MCF 10A (cell line): ENCODE results near the gene DGLUCY. TPM values are rescaled to one million over a fixed set of nuclear protein-coding genes. Genes with fewer than 3 reads are reported as not detected.
A peak's percentile ranks its signal among the peaks of the same experiment; 100 is the strongest.

Source experiments
- Bru-seq: library from RNA; stranded (reverse); fragments of 400-500 nt; gene quantifications from one replicate; lab custom pipeline; 2021; lab: Mats Ljungman, UMichigan
- BruChase-seq, 2 experiments: library from RNA; stranded (reverse); fragments of 400-500 nt; gene quantifications; one replicate each; lab custom pipeline; 2021; lab: Mats Ljungman, UMichigan
- BruUV-seq: library from RNA; stranded (reverse); fragments of 400-500 nt; replicated peaks from 2 replicates; lab custom pipeline; 2021; lab: Mats Ljungman, UMichigan
- CTCF ChIA-PET: fragments of 300-600 bp; sonication (Branson Sonifier 250); formaldehyde crosslinking; extraction: SDS; loops from one replicate; lab custom pipeline; 2021; ENCODE audit warnings: antibody characterized with exemption, inconsistent platforms; lab: Yijun Ruan, JAX
- POLR2A ChIA-PET: fragments of 300-600, 350-650 bp; sonication (Branson Sonifier 250); formaldehyde crosslinking; extraction: SDS; loops from one replicate; lab custom pipeline; 2020; ENCODE audit warnings: antibody characterized with exemption, inconsistent platforms; lab: Yijun Ruan, JAX
- DNase-seq: peaks from one replicate; pipeline ENCODE4 v3.0.0-alpha.2; 2018; ENCODE audit not compliant: unreplicated experiment
- H3K27ac Mint-ChIP-seq: one replicate; pipeline ENCODE4 v1.8.0; 2022; ENCODE audit warnings: mild to moderate bottlenecking, low read depth, mixed read lengths; ENCODE audit not compliant: unreplicated experiment
- H3K27me3 Mint-ChIP-seq: one replicate; pipeline ENCODE4 v1.8.0; 2022; ENCODE audit warnings: mixed read lengths; ENCODE audit not compliant: insufficient read depth, unreplicated experiment
- H3K36me3 Mint-ChIP-seq: one replicate; pipeline ENCODE4 v1.8.0; 2022; ENCODE audit warnings: mild to moderate bottlenecking, moderate library complexity, mixed read lengths; ENCODE audit not compliant: insufficient read depth, unreplicated experiment
- H3K4me1 Mint-ChIP-seq: one replicate; pipeline ENCODE4 v1.8.0; 2022; ENCODE audit warnings: mixed read lengths; ENCODE audit not compliant: insufficient read depth, unreplicated experiment
- H3K4me3 Mint-ChIP-seq: one replicate; pipeline ENCODE4 v1.8.0; 2022; ENCODE audit warnings: mild to moderate bottlenecking, moderate library complexity, mixed read lengths; ENCODE audit not compliant: unreplicated experiment
- H3K9me3 Mint-ChIP-seq: one replicate; pipeline ENCODE4 v1.8.0; 2022; ENCODE audit warnings: mixed read lengths; ENCODE audit not compliant: unreplicated experiment
- CTCF ChIP-seq: fragments of 200-600 bp; IDR thresholded peaks from one replicate; pipeline ENCODE4 v1.8.0; 2022; ENCODE audit warnings: antibody characterized with exemption, mild to moderate bottlenecking; ENCODE audit not compliant: unreplicated experiment
- intact Hi-C: fragments of 100-400 bp; cut with micrococcal nuclease; formaldehyde crosslinking; loops from 2 replicates; pipeline ENCODE4 v1.14.1; 2022
- long read RNA-seq: library from polyadenylated mRNA; stranded (forward); transcript quantifications from one replicate; pipeline ENCODE4 v2.0.0, GENCODE V29; 2022
- total RNA-seq: library from RNA; stranded (reverse); gene quantifications from 2 replicates; pipeline ENCODE4 v1.2.3, GENCODE V29; 2022

The DGLUCY gene
- total RNA-seq: 11.3 and 11.7 TPM in 2 replicates
- percentile 45 among the genes with signal in this experiment for Bru-seq, nascent RNA
- BruChase-seq, experiment 1, labeled RNA remaining after a 6-hour chase: percentile 44 among the genes with signal in this experiment
- percentile 44 among the genes with signal in this experiment for BruChase-seq, experiment 2, labeled RNA remaining after a 2-hour chase
- long read RNA-seq, transcript DGLUCY-201 (14 exons, 2,967 nt): major isoform, 9 of 17 reads
- long read RNA-seq, partial matches to known transcripts: 0 of 17 reads
- long read RNA-seq, other reads (novel, unspliced or antisense): 8 of 17 reads

DNA sequence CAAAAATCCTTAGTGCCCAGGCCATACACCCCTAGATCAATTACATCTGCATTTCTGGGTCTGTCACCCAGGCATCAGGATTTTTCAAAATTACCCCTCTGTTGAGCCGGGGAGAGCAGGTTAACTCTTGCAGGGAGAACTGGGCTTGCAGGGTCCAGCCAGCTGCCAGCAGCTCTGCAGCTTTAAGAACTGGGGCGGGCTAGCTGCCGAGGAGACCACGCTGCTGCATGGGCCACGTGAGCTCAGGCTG is at the start of gene DGLUCY:
Gene DGLUCY (plus strand): TSS at position 245 of the 250 bp plus-strand sequence. CDS start 46,222 bp downstream, outside the sequence.
- Mint-ChIP-seq H3K27ac (peak within 1 kb of the TSS; percentile 74), H3K27me3 (no peaks in the 10 kb centered on the region), H3K4me1 (peaks cover 27% of the 10 kb centered on the region), H3K36me3 (peaks cover 5% of the 10 kb centered on the region), H3K9me3 (no peaks in the 10 kb centered on the region), H3K4me3 (peak within 1 kb of the TSS; percentile 81)
- peak; percentile 58 for DNase-seq
- intact Hi-C loops: no loop called here
- CTCF ChIA-PET: interaction anchor here (0.5 kb wide), 1 partner anchor 781 kb away, joined by 3 read pairs; no protein-coding TSS in a partner anchor
- no peak for TF ChIP-seq CTCF
- BruUV-seq: no TSS peak
- POLR2A ChIA-PET: interaction anchor here (0.7 to 4.1 kb wide), 10 partner anchors 12 to 189 kb away, joined by 3 to 39 read pairs (median 4); partner anchors contain the start of gene RPS6KA5

DNA sequence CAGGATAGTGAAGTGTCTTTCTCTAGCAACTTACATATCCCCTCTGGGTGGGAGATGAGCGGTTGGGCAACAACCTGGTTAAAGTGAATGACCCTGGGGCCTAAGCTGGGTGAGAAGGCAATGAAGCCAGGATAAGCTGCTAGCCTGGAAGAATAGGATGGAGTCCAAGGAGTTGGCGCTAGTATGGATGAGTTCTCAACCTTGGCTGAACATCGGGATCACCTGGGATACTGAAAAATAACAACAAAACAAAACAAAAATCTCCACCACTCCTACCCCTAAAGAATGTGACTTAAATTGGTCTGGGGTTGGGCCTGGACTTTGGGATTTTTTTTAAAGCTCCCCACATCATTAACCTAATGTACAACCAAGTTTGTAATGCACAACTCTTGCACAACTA is 48.6 kb upstream of the DGLUCY start:
- no peak overlapping the region for H3K4me3 Mint-ChIP-seq
- no peaks in the 10 kb centered on the region for H3K27me3 Mint-ChIP-seq
- BruUV-seq: no TSS peak
- no peaks in the 10 kb centered on the region for H3K4me1 Mint-ChIP-seq
- H3K36me3 Mint-ChIP-seq: no peaks in the 10 kb centered on the region
- no peak overlapping the region for H3K27ac Mint-ChIP-seq
- intact Hi-C loops: no loop called here
- CTCF ChIA-PET: interaction anchor here (1.3 to 2.1 kb wide), 2 partner anchors 74 to 108 kb away, joined by 5 to 12 read pairs; no protein-coding TSS in a partner anchor
- no peak for DNase-seq
- POLR2A ChIA-PET: no interaction called here
- H3K9me3 Mint-ChIP-seq: peaks cover 2% of the 10 kb centered on the region
- TF ChIP-seq CTCF: no peak

DNA sequence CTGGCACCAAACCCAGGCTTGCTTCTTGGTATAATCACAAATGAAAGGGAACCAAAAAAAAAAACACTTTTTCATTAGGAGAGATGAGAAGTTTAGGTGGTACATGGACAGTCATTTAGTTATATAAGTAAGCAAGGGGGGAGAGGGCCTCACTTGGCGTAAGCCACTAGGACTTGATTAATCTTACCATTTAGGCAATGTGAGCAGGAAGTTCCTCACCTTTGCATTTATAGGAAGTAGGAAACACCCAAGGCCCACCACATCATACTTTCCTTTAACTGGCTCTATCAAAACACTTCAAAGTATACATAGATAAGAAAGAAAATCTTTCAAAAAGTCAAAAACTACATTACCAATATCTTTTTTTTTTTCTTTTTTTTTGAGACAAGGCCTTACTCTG is 46.7 kb upstream of the DGLUCY start:
- ChIA-PET POLR2A (no interaction called here), CTCF (no interaction called here)
- intact Hi-C loops: no loop called here
- H3K9me3 Mint-ChIP-seq: peaks cover 9% of the 10 kb centered on the region
- no peak overlapping the region for H3K27ac Mint-ChIP-seq
- no TSS peak for BruUV-seq
- H3K4me3 Mint-ChIP-seq: no peak overlapping the region
- H3K36me3 Mint-ChIP-seq: peaks cover 8% of the 10 kb centered on the region
- no peak for DNase-seq
- H3K4me1 Mint-ChIP-seq: no peaks in the 10 kb centered on the region
- no peak for TF ChIP-seq CTCF
- no peaks in the 10 kb centered on the region for H3K27me3 Mint-ChIP-seq

- POLR2A ChIA-PET: interaction anchor here (0.9 kb wide), 1 partner anchor 10 kb away, joined by 6 read pairs; no protein-coding TSS in a partner anchor
- no peak overlapping the region for H3K27ac Mint-ChIP-seq
- no peak overlapping the region for H3K4me3 Mint-ChIP-seq
- TF ChIP-seq CTCF: no peak
- BruUV-seq: no TSS peak
- peaks cover 9% of the 10 kb centered on the region for H3K9me3 Mint-ChIP-seq
- H3K36me3 Mint-ChIP-seq: peaks cover 8% of the 10 kb centered on the region
- no peak for DNase-seq
- no peaks in the 10 kb centered on the region for H3K4me1 Mint-ChIP-seq
- intact Hi-C loops: no loop called here
- CTCF ChIA-PET: no interaction called here
- no peaks in the 10 kb centered on the region for H3K27me3 Mint-ChIP-seq
These were observed 45.2 kb upstream of the DGLUCY start for GRCh38 chr14:91068642-91069041.
